ENCODE results near the gene GPR42. TPM values are rescaled to one million over a fixed set of nuclear protein-coding genes. Genes with fewer than 3 reads are reported as not detected.

The GPR42 gene
- polyA plus RNA-seq, 1 experiment: not detected

DNA sequence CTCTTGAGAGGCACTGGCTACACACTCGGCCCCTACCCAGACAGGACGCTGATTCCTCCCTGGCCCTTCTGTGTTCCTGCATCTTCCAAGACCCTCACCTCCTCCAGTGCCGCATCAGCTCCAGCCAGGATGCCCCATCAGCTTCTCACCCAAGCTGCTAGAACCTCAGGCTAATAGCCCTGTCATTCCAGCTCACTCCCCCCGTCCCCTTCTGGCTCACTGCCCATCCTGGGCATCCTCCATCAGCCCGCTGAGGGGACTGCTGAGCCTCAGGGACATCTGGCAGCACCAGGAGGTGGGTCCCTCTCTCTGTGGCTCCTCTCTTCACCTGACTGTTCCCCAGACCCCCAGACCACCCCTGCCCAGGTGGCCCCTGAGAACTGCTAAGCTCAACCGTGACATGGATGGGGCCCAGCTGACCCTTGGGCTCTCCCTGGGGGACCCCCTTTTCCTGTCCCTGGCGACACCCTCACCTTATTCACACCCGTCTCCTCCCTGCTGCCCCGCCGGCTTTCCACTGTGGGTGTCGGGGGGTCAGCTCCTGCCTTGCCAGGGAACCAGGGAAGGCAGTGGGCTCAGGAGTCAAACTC is 7.8 kb upstream of the GPR42 start:
- ChIA-PET POLR2A (no interaction called here), CTCF (no interaction called here)
- Histone ChIP-seq H3K27me3 (ENCODE audit: control insufficient read depth, insufficient read depth, low read length) (no peaks in the 10 kb centered on the region), H3K9me3 (ENCODE audit: control insufficient read depth, insufficient read depth, low read length) (no peaks in the 10 kb centered on the region), H3K27ac (ENCODE audit: low read depth, low read length) (no peak overlapping the region), H3K4me3 (ENCODE audit: low read depth, low read length) (no peak overlapping the region)
- no peak for DNase-seq (ENCODE audit: low read depth, low spot score)
- TF ChIP-seq CTCF (IDR thresholded peaks at IDR 0.05; ENCODE audit: low read depth, low read length): no peak

DNA sequence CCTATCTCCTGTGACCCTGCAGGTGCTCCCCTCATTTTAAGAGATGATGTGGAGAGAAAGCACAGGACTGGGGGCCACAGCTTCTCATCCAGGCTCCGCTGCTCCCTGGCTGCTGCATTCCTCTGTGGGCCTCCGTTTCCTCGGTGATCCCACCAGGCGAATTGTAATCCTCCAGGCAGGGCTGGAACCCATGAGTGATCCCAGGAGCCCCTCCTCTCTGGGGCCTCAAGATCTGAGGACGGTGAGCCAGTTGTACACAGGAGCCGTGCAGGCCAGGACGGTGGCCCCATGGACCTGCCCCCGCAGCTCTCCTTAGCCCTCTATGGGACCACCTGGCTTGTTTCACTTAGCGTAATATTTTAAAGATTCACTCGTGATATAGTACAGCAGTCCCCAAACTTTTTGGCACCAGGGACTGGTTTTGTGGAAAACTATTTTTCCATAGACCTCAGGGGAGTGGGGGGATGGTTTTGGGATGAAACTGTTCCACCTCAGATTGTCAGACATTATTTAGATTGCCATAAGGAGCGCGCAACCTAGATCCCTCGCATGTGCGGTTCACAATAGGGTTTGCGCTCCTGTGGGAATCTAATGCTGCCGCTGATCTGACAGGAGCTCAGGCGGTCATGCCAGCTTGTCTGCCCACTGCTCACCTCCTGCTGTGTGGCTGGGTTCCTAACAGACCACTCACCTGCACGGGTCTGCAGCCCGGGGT is 7.0 kb upstream of the GPR42 start:
- Histone ChIP-seq H3K27me3 (ENCODE audit: control insufficient read depth, insufficient read depth, low read length) (no peaks in the 10 kb centered on the region), H3K9me3 (ENCODE audit: control insufficient read depth, insufficient read depth, low read length) (no peaks in the 10 kb centered on the region), H3K27ac (ENCODE audit: low read depth, low read length) (no peak overlapping the region), H3K4me3 (ENCODE audit: low read depth, low read length) (no peak overlapping the region)
- no peak for TF ChIP-seq CTCF (IDR thresholded peaks at IDR 0.05; ENCODE audit: low read depth, low read length)
- ChIA-PET POLR2A (no interaction called here), CTCF (no interaction called here)
- DNase-seq (ENCODE audit: low read depth, low spot score): no peak

DNA sequence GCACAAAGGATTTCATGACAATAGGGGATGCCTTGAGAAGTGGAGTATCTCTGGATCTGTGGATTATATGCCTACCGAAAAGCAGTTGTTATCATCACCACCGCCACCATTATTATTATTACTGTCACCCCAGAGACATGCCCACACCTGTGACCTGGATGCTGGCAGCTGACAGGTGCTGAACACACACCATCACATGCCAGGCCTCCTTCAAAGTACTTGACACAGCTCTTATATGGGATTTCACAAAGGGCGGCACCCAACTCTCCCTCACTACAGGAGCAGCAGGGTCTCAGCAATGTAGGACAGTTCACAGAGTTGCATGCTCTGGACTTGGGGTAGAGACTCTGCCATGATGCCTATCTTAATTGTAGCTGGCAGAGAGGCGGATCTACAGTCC is 5.6 kb upstream of the GPR42 start:
- Histone ChIP-seq H3K27ac (ENCODE audit: low read depth, low read length) (no peak overlapping the region), H3K9me3 (ENCODE audit: control insufficient read depth, insufficient read depth, low read length) (no peaks in the 10 kb centered on the region), H3K27me3 (ENCODE audit: control insufficient read depth, insufficient read depth, low read length) (no peaks in the 10 kb centered on the region), H3K4me3 (ENCODE audit: low read depth, low read length) (no peak overlapping the region)
- no peak for DNase-seq (ENCODE audit: low read depth, low spot score)
- ChIA-PET CTCF (interaction anchor here (0.8 kb wide), 1 partner anchor 298 kb away, joined by 4 read pairs; no protein-coding TSS in a partner anchor), POLR2A (no interaction called here)
- TF ChIP-seq CTCF (IDR thresholded peaks at IDR 0.05; ENCODE audit: low read depth, low read length): no peak

- POLR2A ChIA-PET: no interaction called here
- CTCF ChIA-PET: no interaction called here
- H3K27me3 ChIP-seq (ENCODE audit: control insufficient read depth, insufficient read depth, low read length): no peaks in the 10 kb centered on the region
- no peak overlapping the region for H3K4me3 ChIP-seq (ENCODE audit: low read depth, low read length)
- H3K27ac ChIP-seq (ENCODE audit: low read depth, low read length): no peak overlapping the region
- no peak for TF ChIP-seq CTCF (IDR thresholded peaks at IDR 0.05; ENCODE audit: low read depth, low read length)
- DNase-seq (ENCODE audit: low read depth, low spot score): no peak
- H3K9me3 ChIP-seq (ENCODE audit: control insufficient read depth, insufficient read depth, low read length): no peaks in the 10 kb centered on the region
Observed at GRCh38 chr19:35368378-35368777, 2.5 kb upstream of the GPR42 start.

DNA sequence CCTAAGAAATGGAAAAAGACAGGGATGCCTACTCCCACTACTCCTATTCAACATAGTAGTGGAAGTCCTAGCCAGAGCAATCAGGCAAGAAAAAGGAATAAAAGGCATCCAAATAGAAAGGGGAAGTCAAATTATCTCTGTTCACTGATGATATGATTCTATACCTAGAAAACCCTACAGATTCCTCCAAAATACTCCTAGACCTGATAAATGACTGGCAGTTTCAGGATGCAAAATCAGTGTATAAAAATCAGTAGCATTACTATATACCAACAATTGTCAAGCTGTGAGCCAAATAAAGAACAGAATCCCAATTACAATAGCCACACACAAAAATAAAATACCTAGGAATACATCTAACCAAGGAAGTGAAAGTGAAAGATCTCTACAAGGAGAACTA is 1.3 kb upstream of the GPR42 start:
- H3K4me3 ChIP-seq (ENCODE audit: low read depth, low read length): no peak overlapping the region
- CTCF ChIA-PET: no interaction called here
- DNase-seq (ENCODE audit: low read depth, low spot score): no peak

More for the DNA sequence above, 1.3 kb upstream of the GPR42 start:
- H3K27me3 ChIP-seq (ENCODE audit: control insufficient read depth, insufficient read depth, low read length): no peaks in the 10 kb centered on the region
- H3K9me3 ChIP-seq (ENCODE audit: control insufficient read depth, insufficient read depth, low read length): no peaks in the 10 kb centered on the region
- H3K27ac ChIP-seq (ENCODE audit: low read depth, low read length): no peak overlapping the region
- POLR2A ChIA-PET: no interaction called here
- no peak for TF ChIP-seq CTCF (IDR thresholded peaks at IDR 0.05; ENCODE audit: low read depth, low read length)

Measured in AG04450 (cell line).